Activated naive CD8-positive, alpha-beta T cell treated with anti-CD3 and anti-CD28 coated beads, Interleukin-2, amount 10 ng/mL, durations not matched to agents 7 days and 5 days (primary cell): ENCODE data around the gene POGZ. TPM values are rescaled to one million over a fixed set of nuclear protein-coding genes. Genes with fewer than 3 reads are reported as not detected.

Source experiments
- total RNA-seq, 2 experiments: library from RNA; stranded (reverse); gene quantifications; one replicate each; pipeline ENCODE4 v1.2.3, GENCODE V29; 2021

Gene POGZ
- total RNA-seq, 2 experiments from 2014 or later = 94.8 to 104 TPM

Other genes with a start within 250 kb of the POGZ start
- 100 to 1,000 TPM; 170 to 174 TPM for gene PSMD4, start 204.8 kb downstream of the POGZ start, total RNA-seq
- 10 to 100 TPM; 35.5 to 37.0 TPM for gene ZNF687, start 177.2 kb downstream of the POGZ start, total RNA-seq
- 10 to 100 TPM; 73.8 to 75.7 TPM for gene PI4KB, start 132.1 kb downstream of the POGZ start, total RNA-seq
- gene RFX5, start 112.2 kb downstream of the POGZ start, total RNA-seq = 10 to 100 TPM; 68.4 to 73.9 TPM
- not detected for gene SELENBP1, start 86.8 kb downstream of the POGZ start, total RNA-seq
- 100 to 1,000 TPM; 240 to 243 TPM for gene PSMB4, start 59.9 kb downstream of the POGZ start, total RNA-seq
- under 1 TPM; 0.33 to 0.40 TPM for gene CGN, start 51.9 kb upstream of the POGZ start, total RNA-seq
- gene TUFT1, start 80.8 kb upstream of the POGZ start, total RNA-seq = 1 to 10 TPM; 1.5 TPM
- 10 to 100 TPM; 24.8 to 26.6 TPM for gene SNX27, start 152.6 kb upstream of the POGZ start, total RNA-seq